ENCODE results near the gene PASK.

GRCh38 chr2:241094924-241095420 lies 54.3 kb downstream of the PASK start:
- TF ChIP-seq EZH2 (IDR thresholded peaks at IDR 0.05; ENCODE audit: insufficient read depth, poor library complexity, severe bottlenecking) (no peak), EZH2phosphoT487 (IDR thresholded peaks at IDR 0.05; ENCODE audit: insufficient read depth, low read depth) (no peak)
